H1 (cell line): ENCODE measurements around the gene WDR49. TPM values are rescaled to one million over a fixed set of nuclear protein-coding genes. Genes with fewer than 3 reads are reported as not detected.

Source experiments
- CTCF ChIA-PET: fragments of 300-600 bp; sonication (Branson Sonifier 250); formaldehyde crosslinking; loops from one replicate; lab custom pipeline; 2021; ENCODE audit not compliant: partially characterized antibody; lab: Charles Lee
- POLR2A ChIA-PET: fragments of 300-600 bp; sonication (Branson Sonifier 250); formaldehyde crosslinking; loops from one replicate; lab custom pipeline; 2021; ENCODE audit warnings: inconsistent platforms; ENCODE audit not compliant: partially characterized antibody; lab: Charles Lee
- DNase-seq, 2 experiments: peaks; one replicate each; pipeline versions ENCODE4 v3.0.0 to v3.0.0-alpha.2; 2010 to 2022; ENCODE audit warnings: low spot score in 2 of 2, low read depth in 1 of 2, mixed read lengths in 1 of 2
- FAIRE-seq: peaks from 2 replicates; lab custom pipeline; 2011; peaks lifted over from hg19 to GRCh38; lab: Jason Lieb, UNC
- H2AFZ ChIP-seq: 2 replicates; pipeline ENCODE4 v1.8.1; 2012; ENCODE audit warnings: low read length, inconsistent platforms
- H2AK5ac ChIP-seq: 2 replicates; pipeline ENCODE4 v1.6.1; 2013; ENCODE audit warnings: low read depth, low read length
- H2BK120ac ChIP-seq: replicated peaks from 2 replicates; pipeline ENCODE3; 2013; ENCODE audit warnings: low read depth, low read length, inconsistent platforms
- H2BK12ac ChIP-seq: 2 replicates; pipeline ENCODE4 v1.6.1; 2013; ENCODE audit warnings: low read depth, low read length
- H2BK15ac ChIP-seq: 2 replicates; pipeline ENCODE4 v1.6.1; 2013; ENCODE audit warnings: low read length
- H2BK20ac ChIP-seq: 2 replicates; pipeline ENCODE4 v1.6.1; 2013; ENCODE audit warnings: low read length
- H2BK5ac ChIP-seq: 2 replicates; pipeline ENCODE4 v1.6.1; 2013; ENCODE audit warnings: low read depth, low read length
- H3K14ac ChIP-seq: 2 replicates; pipeline ENCODE4 v1.6.1; 2013; ENCODE audit warnings: inconsistent platforms; ENCODE audit not compliant: insufficient read length
- H3K18ac ChIP-seq: 2 replicates; pipeline ENCODE4 v1.6.1; 2013; ENCODE audit warnings: low read length; ENCODE audit errors: extremely low read depth
- H3K23ac ChIP-seq: 2 replicates; pipeline ENCODE4 v1.6.1; 2013; ENCODE audit warnings: inconsistent platforms; ENCODE audit not compliant: insufficient read length
- H3K23me2 ChIP-seq: 2 replicates; pipeline ENCODE4 v1.6.1; 2013; ENCODE audit warnings: low read depth, low read length
- H3K27ac ChIP-seq: 2 replicates; pipeline ENCODE4 v1.6.1; 2011; ENCODE audit warnings: low read depth, low read length, inconsistent platforms
- H3K27me3 ChIP-seq, 4 experiments: replicated peaks in 1 of 4; 1 replicate in 1 of 4; 2 replicates in 3 of 4; pipeline versions ENCODE4 v1.6.1 to v1.8.1; 2011 to 2013; ENCODE audit warnings: low read length in 3 of 4, mild to moderate bottlenecking in 3 of 4, inconsistent platforms in 2 of 4, mixed read lengths in 2 of 4, moderate library complexity in 1 of 4; ENCODE audit not compliant: control insufficient read depth in 3 of 4, insufficient read depth in 3 of 4; ENCODE audit errors: extremely low read depth in 1 of 4
- H3K36me3 ChIP-seq, 4 experiments: 2 replicates each; pipeline versions ENCODE4 v1.6.1 to v1.8.1; 2011 to 2013; ENCODE audit warnings: mild to moderate bottlenecking in 4 of 4, low read length in 3 of 4, moderate library complexity in 2 of 4, control low read depth in 1 of 4, inconsistent platforms in 1 of 4; ENCODE audit not compliant: insufficient read depth in 4 of 4, control insufficient read depth in 2 of 4
- H3K4ac ChIP-seq: replicated peaks from 2 replicates; pipeline ENCODE3; 2013; ENCODE audit warnings: low read length, low read depth, mixed read lengths, inconsistent platforms; ENCODE audit not compliant: insufficient read length
- H3K4me1 ChIP-seq, 4 experiments: replicated peaks in 1 of 4; 1 replicate in 1 of 4; 2 replicates in 3 of 4; pipeline versions ENCODE4 v1.6.1 to v1.8.1; 2011 to 2013; ENCODE audit warnings: low read length in 3 of 4, inconsistent platforms in 2 of 4, mixed read lengths in 1 of 4; ENCODE audit not compliant: insufficient read depth in 4 of 4, control insufficient read depth in 3 of 4
- H3K4me2 ChIP-seq, 2 experiments: 2 replicates each; pipeline versions ENCODE4 v1.6.1 to v1.8.1; 2011 to 2013; ENCODE audit warnings: low read depth in 2 of 2, low read length in 2 of 2, control low read depth in 1 of 2, inconsistent platforms in 1 of 2, mild to moderate bottlenecking in 1 of 2; ENCODE audit not compliant: insufficient read depth in 1 of 2
- H3K4me3 ChIP-seq, 4 experiments: fragments of 200-600, 300-600 bp in 1 of 4; sonication (generic), shearing (Covaris generic), sonication (Bioruptor Twin) in 1 of 4; 2 replicates each; pipeline versions ENCODE4 v1.5.1 to v1.8.1; 2011 to 2016; ENCODE audit warnings: low read length in 4 of 4, low read depth in 3 of 4, control low read depth in 2 of 4, inconsistent platforms in 2 of 4, mild to moderate bottlenecking in 2 of 4, mixed read lengths in 1 of 4, moderate library complexity in 1 of 4; ENCODE audit not compliant: insufficient read depth in 2 of 4; ENCODE audit errors: extremely low read depth in 1 of 4
- H3K56ac ChIP-seq: replicated peaks from 2 replicates; pipeline ENCODE3; 2013; ENCODE audit warnings: low read depth, mild to moderate bottlenecking, mixed read lengths, low read length, inconsistent platforms; ENCODE audit not compliant: insufficient read length
- H3K79me1 ChIP-seq: 2 replicates; pipeline ENCODE4 v1.6.1; 2013; ENCODE audit warnings: low read depth, low read length, control low read depth
- H3K79me2 ChIP-seq, 2 experiments: 2 replicates each; pipeline versions ENCODE4 v1.6.1 to v1.8.1; 2012 to 2013; ENCODE audit warnings: low read length in 2 of 2, mild to moderate bottlenecking in 2 of 2, inconsistent platforms in 1 of 2; ENCODE audit not compliant: insufficient read depth in 2 of 2, control insufficient read depth in 1 of 2
- H3K9ac ChIP-seq, 4 experiments: replicated peaks in 1 of 4; 1 replicate in 1 of 4; 2 replicates in 3 of 4; pipeline versions ENCODE4 v1.6.1 to v1.8.1; 2011 to 2013; ENCODE audit warnings: low read depth in 3 of 4, low read length in 3 of 4, control low read depth in 2 of 4, mild to moderate bottlenecking in 2 of 4, moderate library complexity in 2 of 4, inconsistent platforms in 1 of 4; ENCODE audit errors: extremely low read depth in 1 of 4
- H3K9me3 ChIP-seq, 2 experiments: 2 replicates each; pipeline versions ENCODE4 v1.6.1 to v1.8.1; 2012 to 2013; ENCODE audit warnings: mild to moderate bottlenecking in 2 of 2, moderate library complexity in 2 of 2, control low read depth in 1 of 2, inconsistent platforms in 1 of 2, low read depth in 1 of 2, low read length in 1 of 2, mixed read lengths in 1 of 2; ENCODE audit not compliant: insufficient read depth in 2 of 2
- H4K20me1 ChIP-seq, 2 experiments: replicated peaks in 1 of 2; 2 replicates each; pipeline versions ENCODE3 to v1.8.1; 2011 to 2013; ENCODE audit warnings: inconsistent platforms in 2 of 2, low read length in 2 of 2, mild to moderate bottlenecking in 1 of 2; ENCODE audit not compliant: insufficient read depth in 2 of 2, control insufficient read depth in 1 of 2
- H4K5ac ChIP-seq: 2 replicates; pipeline ENCODE4 v1.6.1; 2013; ENCODE audit warnings: low read length, low read depth, mixed read lengths, inconsistent platforms; ENCODE audit not compliant: insufficient read length
- H4K8ac ChIP-seq: 2 replicates; pipeline ENCODE4 v1.8.0; 2013; ENCODE audit warnings: mild to moderate bottlenecking, moderate library complexity, low read length, inconsistent platforms; ENCODE audit not compliant: insufficient read depth; ENCODE audit errors: extremely low read depth
- H4K91ac ChIP-seq: replicated peaks from 2 replicates; pipeline ENCODE3; 2013; ENCODE audit warnings: low read length, mixed read lengths, inconsistent platforms; ENCODE audit not compliant: insufficient read length
- CBX8 ChIP-seq: fragments of 300-800, 300-1000 bp; sonication (generic); IDR thresholded peaks from 2 replicates; pipeline ENCODE4 v1.7.1; 2016; ENCODE audit warnings: low read depth, low read length, borderline replicate concordance
- CTBP2 ChIP-seq: IDR thresholded peaks from 2 replicates; pipeline ENCODE4 v1.7.0; 2011; ENCODE audit warnings: borderline replicate concordance, mild to moderate bottlenecking, moderate library complexity, mixed read lengths, low read length; ENCODE audit not compliant: insufficient read depth, insufficient read length
- JUND ChIP-seq: IDR thresholded peaks from 2 replicates; pipeline ENCODE4 v1.6.1; 2011; ENCODE audit warnings: mild to moderate bottlenecking, improper control_type of control experiment, low read length
- NRF1 ChIP-seq: IDR thresholded peaks from 2 replicates; pipeline ENCODE4 v1.6.1; 2011; ENCODE audit warnings: mild to moderate bottlenecking, low read depth, low read length, improper control_type of control experiment
- RBBP5 ChIP-seq: IDR thresholded peaks from 2 replicates; pipeline ENCODE4 v1.7.1; 2012; ENCODE audit warnings: low read depth, mild to moderate bottlenecking, inconsistent platforms, low read length, moderate library complexity, borderline replicate concordance
- SIX5 ChIP-seq: IDR thresholded peaks from 2 replicates; pipeline ENCODE4 v1.6.1; 2011; ENCODE audit warnings: mild to moderate bottlenecking, low read depth, low read length
- WGBS, 2 experiments: shearing (Covaris generic) in 1 of 2; methylation state at CpG; one replicate each; pipeline versions ENCODE4 v1.1.6 to v1.1.7; 2013 to 2015; ENCODE audit warnings: low lambda C conversion rate in 2 of 2, mixed read lengths in 2 of 2, inconsistent platforms in 1 of 2, low coverage in 1 of 2, missing lambda C conversion rate in 1 of 2; ENCODE audit not compliant: insufficient replicate concordance in 2 of 2, insufficient coverage in 1 of 2, insufficient read length in 1 of 2; ENCODE audit errors: extremely low coverage in 1 of 2, missing lambda C conversion rate in 1 of 2; 5-methylcytosine and 5-hydroxymethylcytosine counted together
- polyA plus RNA-seq, 7 experiments: library from polyadenylated mRNA; depleted of rRNA in 3 of 7; stranded (reverse) in 5 of 7; unstranded in 2 of 7; fragments of >200 nt in 5 of 7; fragments of 200-250 nt in 2 of 7; gene quantifications; 1 replicate in 5 of 7; 2 replicates in 1 of 7; 4 replicates in 1 of 7; pipeline versions ENCODE4 v1.2.1 to v1.2.3, GENCODE V29; 2011 to 2013; ENCODE audit warnings: missing spikeins in 2 of 7, mixed read lengths in 2 of 7
- total RNA-seq: library from RNA; stranded (reverse); fragmentation: NEBNext Ultra II Directional; extraction: Animal tissue kit (Norgen Biotek cat#: 25700); gene quantifications from 2 replicates; pipeline ENCODE4 v1.2.1, GENCODE V29; 2021
- TF ChIP-seq, protein P1 (sequence below): IDR thresholded peaks from 2 replicates; pipeline ENCODE4 v1.6.1; 2011; ENCODE audit warnings: low read depth, mild to moderate bottlenecking, low read length; ENCODE audit not compliant: insufficient read depth
- TF ChIP-seq, protein P2 (sequence below), 3 experiments: IDR thresholded peaks; 1 replicate in 2 of 3; 2 replicates in 1 of 3; pipeline versions ENCODE4 v1.5.1 to v1.6.1; 2011; ENCODE audit warnings: low read length in 3 of 3, mild to moderate bottlenecking in 3 of 3, inconsistent platforms in 2 of 3, low read depth in 1 of 3, moderate library complexity in 1 of 3; ENCODE audit not compliant: insufficient read depth in 1 of 3; ENCODE audit errors: control extremely low read depth in 1 of 3
- TF ChIP-seq, protein P3 (sequence below): IDR thresholded peaks from 2 replicates; pipeline ENCODE4 v1.6.1; 2012; ENCODE audit warnings: low read length, inconsistent platforms

WDR49 gene
- total and polyA plus RNA-seq, 2 of the 8 experiments (the other 6 are each of a cell fraction or from before 2014, with no cell fraction given), result 0.50 to 1.7 TPM

DNA sequence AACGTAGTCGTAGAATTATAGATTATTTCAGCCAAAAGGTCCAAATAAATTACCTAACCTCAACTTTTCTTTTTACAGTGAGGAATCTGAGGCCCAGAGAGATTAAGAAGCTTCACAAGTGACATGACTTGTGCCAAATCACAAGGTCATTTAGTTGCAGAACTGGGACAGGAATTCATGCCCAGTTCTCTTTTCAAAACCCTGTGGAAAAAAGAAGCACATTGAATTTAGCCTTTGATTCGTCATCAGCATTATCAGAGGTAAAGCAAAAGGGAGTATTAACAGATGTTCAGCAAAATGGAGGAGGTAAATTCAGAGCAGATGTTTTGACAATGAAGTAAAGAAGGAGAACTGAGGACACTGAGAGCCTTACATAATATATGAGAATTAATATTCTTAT lies 184.4 kb downstream of the WDR49 start:
- Histone ChIP-seq H2AFZ (no peak overlapping the region), H2BK120ac (no peak overlapping the region), H3K79me1 (no peaks in the 10 kb centered on the region), H3K4me3 (no peak overlapping the region), H2BK12ac (no peak overlapping the region), H3K18ac (no peak overlapping the region), H3K4me1 (peaks cover 0 to 3% (median 0%) of the 10 kb centered on the region in 4 experiments; a peak in 1 of 7 replicates), H3K56ac (no peak overlapping the region), H3K27ac (no peak overlapping the region), H2BK15ac (no peak overlapping the region), H3K4ac (no peak overlapping the region), H3K79me2 (no peaks in the 10 kb centered on the region), H4K8ac (no peak overlapping the region), H2AK5ac (no peak overlapping the region), H3K23me2 (no peaks in the 10 kb centered on the region), H4K91ac (no peak overlapping the region), H2BK20ac (no peak overlapping the region), H3K9ac (no peak overlapping the region), H4K5ac (no peak overlapping the region), H3K4me2 (no peak overlapping the region), H3K36me3 (no peaks in the 10 kb centered on the region), H3K23ac (no peak overlapping the region), H3K27me3 (peaks cover 0 to 1% (median 0%) of the 10 kb centered on the region in 4 experiments; a peak in 1 of 7 replicates), H2BK5ac (no peak overlapping the region), H3K14ac (no peak overlapping the region), H3K9me3 (no peaks in the 10 kb centered on the region), H4K20me1 (no peaks in the 10 kb centered on the region)
- 84% methylated on average over 3 of the region's 3 CpGs; no CpG with 5 or more reads in 1 of the 2 experiments for WGBS, 2 experiments
- DNase-seq, result no peak
- no peak for FAIRE-seq
- POLR2A ChIA-PET, result no interaction called here
- CTCF ChIA-PET, result no interaction called here
- TF ChIP-seq RBBP5 (no peak), NRF1 (no peak), CTBP2 (no peak), SIX5 (no peak), JUND (no peak), CBX8 (no peak)
- TF ChIP-seq, protein P1, sequence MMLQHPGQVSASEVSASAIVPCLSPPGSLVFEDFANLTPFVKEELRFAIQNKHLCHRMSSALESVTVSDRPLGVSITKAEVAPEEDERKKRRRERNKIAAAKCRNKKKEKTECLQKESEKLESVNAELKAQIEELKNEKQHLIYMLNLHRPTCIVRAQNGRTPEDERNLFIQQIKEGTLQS, result no peak
- TF ChIP-seq, protein P2, sequence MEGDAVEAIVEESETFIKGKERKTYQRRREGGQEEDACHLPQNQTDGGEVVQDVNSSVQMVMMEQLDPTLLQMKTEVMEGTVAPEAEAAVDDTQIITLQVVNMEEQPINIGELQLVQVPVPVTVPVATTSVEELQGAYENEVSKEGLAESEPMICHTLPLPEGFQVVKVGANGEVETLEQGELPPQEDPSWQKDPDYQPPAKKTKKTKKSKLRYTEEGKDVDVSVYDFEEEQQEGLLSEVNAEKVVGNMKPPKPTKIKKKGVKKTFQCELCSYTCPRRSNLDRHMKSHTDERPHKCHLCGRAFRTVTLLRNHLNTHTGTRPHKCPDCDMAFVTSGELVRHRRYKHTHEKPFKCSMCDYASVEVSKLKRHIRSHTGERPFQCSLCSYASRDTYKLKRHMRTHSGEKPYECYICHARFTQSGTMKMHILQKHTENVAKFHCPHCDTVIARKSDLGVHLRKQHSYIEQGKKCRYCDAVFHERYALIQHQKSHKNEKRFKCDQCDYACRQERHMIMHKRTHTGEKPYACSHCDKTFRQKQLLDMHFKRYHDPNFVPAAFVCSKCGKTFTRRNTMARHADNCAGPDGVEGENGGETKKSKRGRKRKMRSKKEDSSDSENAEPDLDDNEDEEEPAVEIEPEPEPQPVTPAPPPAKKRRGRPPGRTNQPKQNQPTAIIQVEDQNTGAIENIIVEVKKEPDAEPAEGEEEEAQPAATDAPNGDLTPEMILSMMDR (IDR thresholded peaks at IDR 0.05; ENCODE audit: control extremely low read depth in 1 of 3, insufficient read depth in 1 of 3, low read depth in 1 of 3, low read length in 3 of 3), result no peak
- TF ChIP-seq, protein P3, sequence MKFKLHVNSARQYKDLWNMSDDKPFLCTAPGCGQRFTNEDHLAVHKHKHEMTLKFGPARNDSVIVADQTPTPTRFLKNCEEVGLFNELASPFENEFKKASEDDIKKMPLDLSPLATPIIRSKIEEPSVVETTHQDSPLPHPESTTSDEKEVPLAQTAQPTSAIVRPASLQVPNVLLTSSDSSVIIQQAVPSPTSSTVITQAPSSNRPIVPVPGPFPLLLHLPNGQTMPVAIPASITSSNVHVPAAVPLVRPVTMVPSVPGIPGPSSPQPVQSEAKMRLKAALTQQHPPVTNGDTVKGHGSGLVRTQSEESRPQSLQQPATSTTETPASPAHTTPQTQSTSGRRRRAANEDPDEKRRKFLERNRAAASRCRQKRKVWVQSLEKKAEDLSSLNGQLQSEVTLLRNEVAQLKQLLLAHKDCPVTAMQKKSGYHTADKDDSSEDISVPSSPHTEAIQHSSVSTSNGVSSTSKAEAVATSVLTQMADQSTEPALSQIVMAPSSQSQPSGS, result no peak
